Measurements from ENCODE around the gene NAALADL2. TPM values are rescaled to one million over a fixed set of nuclear protein-coding genes. Genes with fewer than 3 reads are reported as not detected.

Gene NAALADL2
- polyA plus RNA-seq, 1 donor from 2014 or later: 1.6 TPM

GRCh38 chr3:174857301-174857700 lies 1.8 kb upstream of the NAALADL2 start:
- Histone ChIP-seq H3F3A (ENCODE audit: insufficient read depth, low read length, poor library complexity, severe bottlenecking) (no peaks in the 10 kb centered on the region), H3K27ac (ENCODE audit: low read length) (no peak overlapping the region), H3K9me2 (ENCODE audit: insufficient read depth, low read length) (no peaks in the 10 kb centered on the region), H3K9ac (ENCODE audit: low read length) (no peak overlapping the region), H3K36me3 (ENCODE audit: insufficient read depth, low read length) (no peaks in the 10 kb centered on the region), H3K4me2 (ENCODE audit: low read length) (no peak overlapping the region), H2AFZ (ENCODE audit: low read depth, low read length) (no peak overlapping the region), H3K9me3 (ENCODE audit: low read length) (no peaks in the 10 kb centered on the region), H3K27me3 (ENCODE audit: insufficient read depth, low read depth, low read length) (no peaks in the 10 kb centered on the region), H4K20me1 (ENCODE audit: insufficient read depth) (no peaks in the 10 kb centered on the region), H3K4me3 (ENCODE audit: low read length) (no peak overlapping the region), H3K79me2 (replicated peaks; ENCODE audit: insufficient read depth, low read length) (no peaks in the 10 kb centered on the region)
- TF ChIP-seq TAF1 (IDR thresholded peaks at IDR 0.05; ENCODE audit: low read depth): no peak
- TF ChIP-seq, protein P1, sequence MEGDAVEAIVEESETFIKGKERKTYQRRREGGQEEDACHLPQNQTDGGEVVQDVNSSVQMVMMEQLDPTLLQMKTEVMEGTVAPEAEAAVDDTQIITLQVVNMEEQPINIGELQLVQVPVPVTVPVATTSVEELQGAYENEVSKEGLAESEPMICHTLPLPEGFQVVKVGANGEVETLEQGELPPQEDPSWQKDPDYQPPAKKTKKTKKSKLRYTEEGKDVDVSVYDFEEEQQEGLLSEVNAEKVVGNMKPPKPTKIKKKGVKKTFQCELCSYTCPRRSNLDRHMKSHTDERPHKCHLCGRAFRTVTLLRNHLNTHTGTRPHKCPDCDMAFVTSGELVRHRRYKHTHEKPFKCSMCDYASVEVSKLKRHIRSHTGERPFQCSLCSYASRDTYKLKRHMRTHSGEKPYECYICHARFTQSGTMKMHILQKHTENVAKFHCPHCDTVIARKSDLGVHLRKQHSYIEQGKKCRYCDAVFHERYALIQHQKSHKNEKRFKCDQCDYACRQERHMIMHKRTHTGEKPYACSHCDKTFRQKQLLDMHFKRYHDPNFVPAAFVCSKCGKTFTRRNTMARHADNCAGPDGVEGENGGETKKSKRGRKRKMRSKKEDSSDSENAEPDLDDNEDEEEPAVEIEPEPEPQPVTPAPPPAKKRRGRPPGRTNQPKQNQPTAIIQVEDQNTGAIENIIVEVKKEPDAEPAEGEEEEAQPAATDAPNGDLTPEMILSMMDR (IDR thresholded peaks at IDR 0.05; ENCODE audit: poor library complexity, severe bottlenecking): no peak
- no peak for TF ChIP-seq EP300 (conservative IDR thresholded peaks at IDR 0.05; ENCODE audit: poor library complexity, severe bottlenecking)
- no peak for TF ChIP-seq RAD21 (conservative IDR thresholded peaks at IDR 0.05)
- TF ChIP-seq MXI1 (conservative IDR thresholded peaks at IDR 0.05; ENCODE audit: poor library complexity, severe bottlenecking): no peak
- no peak for TF ChIP-seq POLR2AphosphoS5 (IDR thresholded peaks at IDR 0.05)
- no peak for TF ChIP-seq REST (IDR thresholded peaks at IDR 0.05; ENCODE audit: borderline replicate concordance)
- no peak for TF ChIP-seq EZH2 (IDR thresholded peaks at IDR 0.05; ENCODE audit: borderline replicate concordance, insufficient read depth, low read length, poor library complexity, severe bottlenecking)
- no peak for TF ChIP-seq SMC3 (conservative IDR thresholded peaks at IDR 0.05; ENCODE audit: poor library complexity)

DNA sequence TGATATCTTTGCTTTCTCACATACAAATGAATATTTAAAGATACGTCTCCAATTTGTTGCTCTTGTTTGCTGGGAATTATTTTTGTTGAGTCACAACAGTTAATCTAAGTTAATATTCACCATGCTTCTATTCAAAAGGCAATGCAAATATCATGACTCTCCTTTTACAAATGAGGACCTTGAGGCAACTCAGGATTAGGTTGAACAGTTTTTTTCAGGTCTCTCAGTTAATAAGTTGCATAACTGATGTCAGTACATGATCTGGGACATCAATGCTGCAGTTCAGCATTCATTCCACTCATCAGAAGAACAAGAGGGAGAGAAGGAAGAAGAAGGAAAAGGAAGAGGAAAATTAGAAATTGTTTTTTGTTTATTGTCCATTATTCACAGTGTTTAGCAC lies 781 bp upstream of the NAALADL2 start:
- TF ChIP-seq EZH2 (IDR thresholded peaks at IDR 0.05; ENCODE audit: borderline replicate concordance, insufficient read depth, low read length, poor library complexity, severe bottlenecking) (no peak), EP300 (conservative IDR thresholded peaks at IDR 0.05; ENCODE audit: poor library complexity, severe bottlenecking) (no peak)
- Histone ChIP-seq H3K4me3 (ENCODE audit: low read length) (no peak overlapping the region), H3K9ac (ENCODE audit: low read length) (no peak overlapping the region), H3K79me2 (replicated peaks; ENCODE audit: insufficient read depth, low read length) (no peaks in the 10 kb centered on the region), H3K27me3 (ENCODE audit: insufficient read depth, low read depth, low read length) (no peaks in the 10 kb centered on the region), H3K27ac (ENCODE audit: low read length) (no peak overlapping the region), H3K9me2 (ENCODE audit: insufficient read depth, low read length) (no peaks in the 10 kb centered on the region), H3K36me3 (ENCODE audit: insufficient read depth, low read length) (no peaks in the 10 kb centered on the region), H3F3A (ENCODE audit: insufficient read depth, low read length, poor library complexity, severe bottlenecking) (no peaks in the 10 kb centered on the region), H3K9me3 (ENCODE audit: low read length) (no peaks in the 10 kb centered on the region), H4K20me1 (ENCODE audit: insufficient read depth) (no peaks in the 10 kb centered on the region), H2AFZ (ENCODE audit: low read depth, low read length) (no peak overlapping the region), H3K4me2 (ENCODE audit: low read length) (no peak overlapping the region)

DNA sequence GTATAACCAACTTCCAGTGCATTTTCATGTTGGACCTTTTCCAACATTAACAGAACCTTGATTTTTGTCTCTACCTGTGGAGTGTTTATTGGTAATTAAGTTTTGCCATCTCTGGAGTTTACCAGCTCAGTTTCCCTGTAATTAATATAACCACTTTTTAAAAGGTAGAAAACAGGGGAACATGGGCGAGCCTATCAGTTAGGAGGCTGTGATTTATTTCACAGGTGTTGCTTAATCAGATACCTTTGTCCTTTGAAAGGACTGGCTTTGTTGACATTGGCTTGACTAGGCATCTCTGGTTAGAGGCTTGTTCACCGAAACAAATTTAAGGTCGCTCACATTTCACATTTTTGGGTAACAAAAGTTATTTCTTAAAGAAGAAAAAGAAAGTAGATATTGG lies 622 bp downstream of the NAALADL2 start:
- no peaks in the 10 kb centered on the region for H3K9me2 ChIP-seq (ENCODE audit: insufficient read depth, low read length)
- H4K20me1 ChIP-seq (ENCODE audit: insufficient read depth): no peaks in the 10 kb centered on the region
- H3K36me3 ChIP-seq (ENCODE audit: insufficient read depth, low read length): no peaks in the 10 kb centered on the region
- H3K9me3 ChIP-seq (ENCODE audit: low read length): no peaks in the 10 kb centered on the region
- no peak overlapping the region for H2AFZ ChIP-seq (ENCODE audit: low read depth, low read length)
- H3F3A ChIP-seq (ENCODE audit: insufficient read depth, low read length, poor library complexity, severe bottlenecking): no peaks in the 10 kb centered on the region
- H3K27me3 ChIP-seq (ENCODE audit: insufficient read depth, low read depth, low read length): no peaks in the 10 kb centered on the region
- H3K9ac ChIP-seq (ENCODE audit: low read length): no peak overlapping the region
- no peaks in the 10 kb centered on the region for H3K79me2 ChIP-seq (replicated peaks; ENCODE audit: insufficient read depth, low read length)
- TF ChIP-seq TAF1 (IDR thresholded peaks at IDR 0.05; ENCODE audit: low read depth) (no peak), SMC3 (conservative IDR thresholded peaks at IDR 0.05; ENCODE audit: poor library complexity) (no peak), POLR2AphosphoS5 (IDR thresholded peaks at IDR 0.05) (no peak), REST (IDR thresholded peaks at IDR 0.05; ENCODE audit: borderline replicate concordance) (no peak), MXI1 (conservative IDR thresholded peaks at IDR 0.05; ENCODE audit: poor library complexity, severe bottlenecking) (no peak), RAD21 (conservative IDR thresholded peaks at IDR 0.05) (no peak), EZH2 (IDR thresholded peaks at IDR 0.05; ENCODE audit: borderline replicate concordance, insufficient read depth, low read length, poor library complexity, severe bottlenecking) (no peak)
- TF ChIP-seq, protein P1 (IDR thresholded peaks at IDR 0.05; ENCODE audit: poor library complexity, severe bottlenecking): no peak
- H3K4me2 ChIP-seq (ENCODE audit: low read length): no peak overlapping the region
- no peak overlapping the region for H3K27ac ChIP-seq (ENCODE audit: low read length)
- no peak overlapping the region for H3K4me3 ChIP-seq (ENCODE audit: low read length)
